Activated gamma-delta T cell treated with anti-CD3 and anti-CD28 coated beads, Interleukin-2, amount 50 U/mL, for 16 hours (primary cell): ENCODE measurements around the gene RAB6B.
"Not testable (repeated sequence)": the region's sequence is repeated elsewhere in the genome, so short reads cannot be mapped to it uniquely, and the experiment has no call there.

ENCODE experiments used
- DNase-seq: peaks from one replicate; pipeline ENCODE4 v3.0.0-alpha.2; 2020; ENCODE audit warnings: low read depth

The RAB6B gene

DNA sequence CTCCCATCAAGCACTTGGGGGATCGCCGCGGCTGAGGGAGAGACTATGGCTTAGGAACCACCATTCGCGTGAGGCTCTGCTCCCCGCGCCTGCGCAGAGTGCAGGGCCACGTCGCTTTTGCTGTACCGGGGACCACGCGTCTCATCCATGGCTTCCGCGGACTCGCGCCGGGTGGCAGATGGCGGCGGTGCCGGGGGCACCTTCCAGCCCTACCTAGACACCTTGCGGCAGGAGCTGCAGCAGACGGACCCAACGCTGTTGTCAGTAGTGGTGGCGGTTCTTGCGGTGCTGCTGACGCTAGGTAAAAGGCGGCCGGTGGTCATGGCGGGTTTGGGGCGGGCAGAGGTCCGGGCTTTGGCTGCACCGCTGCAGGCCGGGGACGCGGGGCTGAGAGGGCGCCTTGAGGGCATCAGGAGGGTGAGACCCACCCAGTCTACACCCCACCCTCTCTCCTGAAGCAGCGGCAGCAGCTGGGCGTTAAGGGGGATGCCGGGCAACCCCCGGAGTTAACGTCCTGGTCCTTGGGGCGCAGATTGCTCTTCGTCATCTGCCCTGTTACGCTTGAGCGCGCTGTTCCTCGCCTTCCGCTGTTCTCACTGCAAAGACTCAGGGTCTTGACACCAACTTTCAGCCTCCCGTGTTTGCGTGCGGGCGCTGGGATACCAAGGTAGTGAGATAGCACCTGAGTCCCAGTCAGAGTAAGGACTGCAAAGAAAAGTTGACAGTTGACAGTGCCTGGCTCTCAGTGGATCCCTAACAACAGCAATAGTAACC is 89.8 kb downstream of the RAB6B start, which contains the start of gene SRPRB:
Gene SRPRB, plus strand, starts transcription at position 114 of the 774 bp plus-strand sequence. Its CDS starts 34 bp downstream, at position 148.
- peak; percentile 93 for DNase-seq

DNA sequence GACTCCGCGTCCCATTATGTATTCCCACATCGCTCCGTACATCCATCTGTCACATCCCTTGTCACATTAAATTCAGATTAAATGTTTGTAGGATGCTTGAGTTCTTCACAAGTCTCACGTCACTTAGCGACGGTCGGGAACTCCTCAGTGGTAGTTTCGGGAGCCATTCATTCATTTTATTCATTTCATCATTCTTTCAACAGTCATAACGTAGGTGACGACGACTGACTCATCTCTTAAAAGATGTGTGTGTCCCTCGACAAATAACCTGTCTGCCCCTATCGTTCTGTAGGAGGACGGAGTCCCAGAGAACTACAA is 90.3 kb downstream of the RAB6B start:
- DNase-seq, result no peak

DNA sequence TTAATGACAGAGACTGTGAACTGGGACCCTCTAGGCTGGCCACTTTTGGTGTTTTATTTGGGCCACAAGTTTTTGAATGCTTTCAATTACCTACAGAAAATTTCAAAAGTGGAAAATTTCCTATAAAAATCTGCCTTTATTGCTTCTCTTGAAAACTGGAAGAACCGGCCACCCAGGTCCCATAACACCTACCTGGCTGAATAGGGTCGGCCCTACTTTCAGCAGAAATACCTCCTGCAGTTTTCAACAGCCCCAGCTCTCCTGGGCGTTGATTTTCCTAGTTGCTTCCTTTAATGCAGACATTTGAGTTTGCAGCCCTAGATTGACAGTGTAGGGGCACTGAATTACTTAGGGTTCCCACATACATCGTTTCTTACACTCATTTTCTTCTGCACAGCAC is 90.8 kb downstream of the RAB6B start:
- DNase-seq, result no peak

DNA sequence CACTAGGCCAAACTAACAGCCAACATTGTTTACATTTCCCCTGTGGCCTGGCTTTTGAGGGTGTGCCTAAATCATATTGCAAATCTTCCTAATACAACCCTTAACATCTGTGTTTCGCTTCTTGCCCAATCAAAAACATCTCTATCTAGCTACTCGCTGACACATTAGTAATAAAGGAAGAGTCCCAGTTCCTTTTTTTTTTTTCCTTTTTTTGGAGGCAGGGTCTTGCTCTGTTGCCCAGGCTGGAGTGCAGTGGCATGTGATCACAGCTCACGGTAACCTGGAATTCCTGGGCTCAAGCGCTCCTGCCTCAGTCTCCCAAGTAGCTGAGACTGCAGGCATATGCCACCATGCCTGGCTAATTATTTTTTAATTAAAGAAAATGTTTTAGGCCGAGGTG is 92.2 kb downstream of the RAB6B start:
- no peak for DNase-seq

DNA sequence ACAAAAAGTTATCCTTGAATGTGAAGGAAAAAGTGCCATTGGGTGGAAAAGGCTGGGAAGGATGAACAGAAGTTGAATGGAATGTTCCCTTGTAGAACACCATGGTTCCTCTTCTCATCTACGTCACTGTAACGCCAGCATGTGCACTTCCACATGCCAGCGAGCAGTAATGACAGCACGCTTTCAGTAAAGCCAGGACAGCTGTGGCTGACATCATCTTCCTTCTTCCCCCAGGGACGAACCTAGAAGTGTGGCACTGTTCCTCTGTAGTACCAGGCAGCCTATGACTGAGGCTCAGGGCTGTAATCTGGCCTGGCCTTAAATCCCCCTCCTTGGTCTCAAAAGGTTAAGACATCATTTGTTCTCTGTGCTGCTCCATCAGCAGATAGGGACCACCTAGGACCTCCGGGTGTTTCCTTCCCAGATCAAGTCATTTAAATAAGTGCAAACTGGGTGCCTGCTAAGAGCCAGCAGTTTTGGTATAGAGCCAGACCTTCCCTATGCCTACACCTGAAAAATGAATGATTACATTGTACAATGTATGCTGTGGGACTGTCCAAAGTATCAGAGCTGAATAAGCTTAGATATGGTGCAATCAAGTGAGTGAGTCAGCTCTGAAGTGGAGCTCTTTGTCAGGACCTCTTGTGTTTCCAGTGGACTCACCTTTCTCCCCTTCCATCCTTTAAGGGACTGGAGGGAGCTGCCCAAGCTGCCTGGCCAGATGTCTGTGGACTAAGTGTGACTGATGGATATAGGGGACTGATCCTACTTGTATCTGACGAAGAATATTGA is 95.7 kb downstream of the RAB6B start:
- no peak for DNase-seq

DNA sequence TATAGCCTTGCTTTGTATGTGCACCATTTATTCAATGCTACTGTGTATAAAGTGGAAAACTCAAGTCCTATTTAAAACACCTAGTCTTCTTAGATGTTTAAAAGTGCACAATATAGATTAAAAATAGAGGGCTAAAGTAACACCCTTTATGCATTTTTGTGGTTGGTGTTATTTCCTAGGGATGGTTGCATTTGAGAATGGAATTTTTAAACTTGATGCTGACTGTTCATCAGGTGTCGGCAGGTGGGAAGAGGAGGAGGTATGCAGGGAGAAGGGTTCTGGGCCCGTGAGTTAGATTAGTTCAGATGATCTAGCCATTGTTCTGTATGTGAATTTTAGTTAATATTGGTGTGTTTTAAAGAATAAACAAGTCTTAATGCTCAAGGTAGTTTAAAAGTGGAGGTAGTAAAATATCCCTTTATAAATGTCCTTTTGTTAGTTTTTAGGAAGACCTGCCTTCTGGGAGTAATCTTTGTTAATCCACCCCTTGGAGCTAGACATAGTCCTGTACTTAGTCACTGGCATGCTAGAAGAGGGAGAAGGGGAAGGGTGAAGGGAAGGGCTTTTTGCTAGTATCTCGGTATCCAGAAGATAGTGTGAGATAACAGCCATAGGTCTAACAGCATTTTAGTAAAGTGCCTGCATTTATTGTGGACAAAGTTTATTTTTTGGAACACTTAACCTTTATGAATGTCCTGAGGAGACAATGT is 98.1 kb downstream of the RAB6B start:
- no peak for DNase-seq

DNA sequence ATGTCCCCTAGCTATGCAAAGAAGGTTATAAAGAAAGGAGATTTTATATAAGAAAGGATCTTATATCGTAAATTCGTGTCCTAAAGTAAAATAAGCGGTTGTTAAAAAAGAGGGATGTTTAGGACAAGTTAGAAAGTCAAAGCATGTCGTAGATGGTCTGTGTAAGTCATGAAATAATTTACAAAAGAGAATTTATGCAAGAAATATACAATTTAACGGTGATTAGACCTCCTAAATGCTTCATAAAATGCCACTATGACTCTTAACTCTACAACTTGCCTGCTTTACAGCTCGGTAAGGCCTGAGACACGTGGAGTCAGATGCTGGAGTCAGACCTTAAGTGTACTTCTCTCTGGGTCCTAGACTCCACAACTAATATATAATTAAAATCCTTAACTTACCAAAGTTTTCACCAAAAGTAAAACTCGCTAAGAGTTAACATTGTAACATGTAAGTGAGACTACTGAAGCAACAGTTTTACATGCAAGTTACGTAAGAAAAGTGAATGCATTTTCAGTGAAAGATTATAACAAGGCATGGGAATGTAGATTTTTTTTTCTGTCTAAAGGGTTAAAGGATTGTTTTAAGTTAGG is 103.4 kb downstream of the RAB6B start:
- DNase-seq, result no peak

DNA sequence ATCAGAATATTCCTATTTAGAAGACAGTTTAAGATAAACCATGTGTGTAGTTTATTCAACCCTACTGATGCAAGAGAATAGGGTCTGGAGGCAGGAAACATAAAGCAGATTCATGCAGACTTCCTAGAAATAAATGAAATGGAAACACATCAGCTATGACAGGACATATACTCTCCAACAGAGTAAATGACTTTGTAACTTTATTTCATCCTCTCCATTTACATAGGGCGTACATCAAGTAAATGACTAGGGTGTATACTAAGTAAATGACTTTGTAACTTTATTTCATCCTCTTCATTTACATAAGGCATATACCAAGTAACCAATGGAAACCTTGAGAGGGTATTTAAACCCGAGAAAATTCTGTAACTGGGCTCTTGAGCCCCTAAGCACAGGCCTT is 107.7 kb downstream of the RAB6B start:
- no peak for DNase-seq

DNA sequence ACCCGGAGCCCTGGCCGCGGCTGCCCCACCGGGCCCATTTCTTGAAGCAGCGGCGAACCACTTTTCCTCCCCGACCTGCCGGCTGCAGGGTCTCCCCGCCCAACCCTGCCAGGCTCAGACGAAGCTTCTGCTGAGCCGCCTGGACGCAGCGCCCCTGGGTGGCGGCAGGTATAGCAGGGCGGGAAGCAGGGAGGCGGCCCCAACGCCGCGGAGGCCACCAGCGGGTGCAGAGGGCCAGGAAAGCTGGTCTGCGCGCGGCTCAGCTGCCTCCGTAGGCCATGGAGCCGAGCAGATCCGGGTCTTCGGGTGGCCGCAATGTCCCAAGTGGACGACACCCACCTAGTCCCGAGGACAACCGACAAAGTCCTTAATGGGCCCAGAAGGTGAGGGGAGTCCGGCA is 111.9 kb downstream of the RAB6B start:
- DNase-seq, result no peak

DNA sequence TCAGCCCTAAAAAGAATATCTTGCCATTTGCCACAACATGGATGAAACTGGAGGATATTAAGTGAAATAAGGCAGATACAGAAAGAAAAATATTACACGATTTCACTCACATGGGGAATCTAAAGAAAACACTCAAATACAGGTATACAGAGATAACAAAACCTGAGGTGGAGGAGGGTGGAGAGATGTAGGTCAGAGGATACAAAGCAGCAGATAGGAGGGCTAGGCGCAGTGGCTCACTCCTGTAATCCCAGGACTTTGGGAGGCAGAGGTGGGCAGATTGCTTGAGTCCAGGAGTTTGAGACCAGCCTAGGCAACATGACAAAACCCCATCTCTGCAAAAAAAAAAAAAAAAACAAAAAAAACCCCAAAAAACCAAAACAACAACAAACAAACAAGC is 113.2 kb downstream of the RAB6B start:
- DNase-seq, result no peak

DNA sequence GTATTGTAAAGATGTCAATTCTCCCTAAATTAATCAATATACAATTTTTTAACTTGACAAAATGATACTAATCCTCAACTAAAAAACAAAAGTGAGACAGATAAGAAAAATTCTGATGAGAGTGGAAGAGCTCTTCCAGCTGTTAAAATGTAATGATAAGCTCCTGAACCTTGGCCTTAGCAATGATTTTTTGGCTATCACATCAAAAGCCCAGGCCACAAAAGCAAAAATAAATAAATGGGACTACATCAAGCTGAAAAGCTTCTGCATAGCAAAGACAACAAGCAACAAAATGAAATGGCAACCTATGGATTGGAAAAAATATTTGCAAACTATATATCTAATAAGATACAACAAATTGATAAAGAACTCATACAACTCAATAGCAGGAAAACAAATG is 114.1 kb downstream of the RAB6B start:
- DNase-seq, result no peak

DNA sequence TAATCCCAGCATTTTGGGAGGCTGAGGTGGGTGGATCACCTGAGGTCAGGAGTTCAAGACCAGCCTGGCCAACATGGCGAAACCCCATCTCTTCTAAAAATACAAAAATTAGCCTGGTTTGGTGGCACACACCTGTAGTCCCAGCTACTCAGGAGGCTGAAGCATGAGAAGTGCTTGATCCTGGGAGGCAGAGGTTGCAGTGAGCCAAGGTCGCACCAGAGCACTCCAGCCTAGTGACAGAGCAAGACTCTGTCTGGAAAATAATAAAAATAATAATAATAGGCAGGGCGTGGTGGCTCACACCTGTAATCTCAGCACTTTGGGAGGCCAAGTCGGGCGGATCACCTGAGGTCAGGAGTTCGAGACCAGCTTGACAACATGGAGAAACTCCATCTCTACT is 114.9 kb downstream of the RAB6B start:
- DNase-seq, result not testable (repeated sequence)

DNA sequence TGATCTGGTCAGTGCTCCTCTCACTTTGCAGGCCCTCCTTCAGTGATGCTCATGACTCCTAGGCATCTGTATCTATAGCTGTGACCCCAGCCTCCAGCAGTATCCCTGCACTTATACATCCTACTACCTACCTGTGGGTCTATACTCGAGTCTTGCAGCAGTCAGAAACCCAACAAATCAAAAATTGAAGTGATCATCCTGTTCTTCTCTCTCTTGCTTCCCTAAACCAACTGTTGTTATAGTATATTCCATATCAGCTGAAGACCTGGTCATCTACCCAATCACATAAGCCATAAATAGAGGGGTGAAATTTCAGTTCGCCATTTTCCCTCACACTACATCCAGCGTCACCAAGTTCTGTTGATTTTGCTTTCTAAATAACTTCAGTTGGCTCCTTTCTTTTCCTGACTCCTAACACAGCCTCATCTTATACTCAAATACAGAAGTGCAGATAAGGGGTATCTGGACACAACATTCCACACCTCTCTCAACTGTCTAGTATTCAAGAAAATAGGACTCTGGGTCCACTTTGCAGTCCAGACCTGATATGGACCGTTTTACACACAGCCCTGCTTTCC is 116.0 kb downstream of the RAB6B start:
- DNase-seq, result no peak

DNA sequence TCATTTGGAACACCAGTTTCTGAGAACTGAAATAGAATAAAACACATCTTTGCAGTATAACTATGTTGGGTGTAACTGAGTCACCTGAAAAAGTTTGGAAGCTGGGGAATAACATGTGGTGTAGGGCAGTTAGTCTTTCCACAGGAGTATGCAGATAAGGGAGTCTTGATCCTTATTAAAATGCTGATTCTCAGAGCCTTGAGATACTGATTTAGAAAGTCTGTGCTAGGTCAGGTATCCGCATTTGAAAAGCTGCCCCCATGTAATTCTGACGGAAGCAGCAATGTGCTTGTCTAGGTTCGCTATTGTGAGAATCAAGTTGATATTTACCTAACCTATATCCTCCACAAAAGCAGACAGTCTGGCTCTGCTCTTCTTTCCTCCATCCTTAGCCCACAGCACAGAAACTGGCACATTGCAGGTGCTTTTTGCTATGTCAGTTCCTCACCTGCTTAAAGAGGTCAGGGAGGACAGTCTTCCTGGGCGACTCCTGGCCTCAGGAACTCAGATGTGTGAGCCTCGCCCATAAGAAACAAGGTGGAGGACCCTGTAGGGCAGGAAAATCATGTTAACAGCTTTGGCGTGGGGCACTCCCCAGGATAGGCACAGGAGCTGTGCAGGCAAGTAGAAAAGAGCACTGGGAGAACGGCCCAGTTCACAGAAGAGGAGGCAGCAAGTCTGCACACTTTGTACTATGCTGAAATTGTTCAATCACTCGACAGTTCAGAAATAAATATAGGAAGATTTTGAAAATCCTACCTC is 117.7 kb downstream of the RAB6B start:
- no peak for DNase-seq

DNA sequence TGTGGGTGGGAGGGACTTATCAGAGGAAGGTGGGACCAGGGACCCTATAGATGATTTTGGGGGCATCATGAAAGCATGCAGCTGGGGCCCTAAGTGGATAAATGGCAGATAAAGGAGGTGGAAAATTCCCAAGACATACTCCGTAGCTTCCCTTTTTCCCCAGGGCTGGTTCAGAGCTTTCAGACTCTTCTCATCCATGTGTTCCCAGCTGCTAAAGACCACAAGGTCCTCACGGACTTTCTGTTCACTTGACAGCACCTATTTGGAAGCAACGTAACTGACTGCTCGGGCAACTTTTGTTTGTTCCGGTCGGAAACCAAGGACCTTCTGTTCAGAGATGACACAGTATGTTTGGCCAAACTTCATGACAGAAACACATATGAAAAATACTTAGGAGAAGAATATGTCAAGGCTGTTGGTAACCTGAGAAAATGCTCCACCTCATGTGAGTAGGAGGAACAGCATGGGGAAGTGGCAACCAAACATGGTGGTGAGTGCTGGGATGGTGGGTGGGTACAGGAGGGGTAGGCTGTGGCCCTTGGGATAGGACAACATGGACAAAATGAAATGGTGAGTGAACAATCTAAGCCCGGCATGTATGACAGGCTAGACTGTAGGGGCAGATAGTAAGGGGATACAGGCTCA is 118.8 kb downstream of the RAB6B start:
- DNase-seq, result no peak

DNA sequence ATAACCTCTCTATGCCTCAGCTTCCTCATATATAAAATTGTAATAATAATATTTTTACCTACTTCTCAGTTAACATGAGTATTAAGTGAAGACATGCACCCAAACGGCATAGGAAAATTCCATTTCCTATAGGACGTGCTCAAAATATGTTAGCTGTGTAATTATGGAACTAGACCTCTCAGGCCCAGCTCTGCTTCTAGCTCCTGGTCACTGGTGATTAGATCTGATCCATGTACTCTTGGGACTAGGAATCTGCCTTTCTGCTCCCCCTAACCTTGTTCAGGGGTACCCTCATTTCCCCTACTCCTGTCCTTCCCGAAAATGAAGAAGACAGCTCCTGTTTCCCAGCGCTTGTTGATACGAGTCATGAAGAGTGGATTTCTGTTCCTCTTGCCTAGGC is 119.8 kb downstream of the RAB6B start:
- DNase-seq, result no peak

DNA sequence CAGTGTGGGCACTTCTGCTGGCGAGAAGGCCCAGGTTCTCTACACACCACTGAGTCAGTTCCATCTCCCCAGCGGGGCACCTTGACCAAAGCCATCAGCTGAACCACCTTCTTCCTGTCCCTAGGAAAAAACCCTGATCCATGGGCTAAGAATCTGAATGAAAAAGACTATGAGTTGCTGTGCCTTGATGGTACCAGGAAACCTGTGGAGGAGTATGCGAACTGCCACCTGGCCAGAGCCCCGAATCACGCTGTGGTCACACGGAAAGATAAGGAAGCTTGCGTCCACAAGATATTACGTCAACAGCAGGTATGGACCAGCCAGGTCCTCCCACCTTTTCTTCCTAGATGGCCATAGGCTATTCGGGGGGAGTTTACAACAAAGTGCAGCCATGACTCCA is 120.4 kb downstream of the RAB6B start:
- no peak for DNase-seq
